Fibroblast of villous mesenchyme (primary cell): ENCODE measurements around the gene DTNB. TPM values are rescaled to one million over a fixed set of nuclear protein-coding genes. Genes with fewer than 3 reads are reported as not detected.
"Not testable (repeated sequence)": the region's sequence is repeated elsewhere in the genome, so short reads cannot be mapped to it uniquely, and the experiment has no call there.

Source experiments
- DNase-seq: peaks from one replicate; pipeline ENCODE4 v3.0.0-alpha.2; 2010; ENCODE audit warnings: low read depth
- H3K4me3 ChIP-seq: 2 replicates; pipeline ENCODE4 v1.5.1; 2011; ENCODE audit warnings: low read depth, mild to moderate bottlenecking, low read length
- total RNA-seq: library from RNA; depleted of rRNA; stranded (reverse); fragments of >200 nt; gene quantifications from 2 replicates; pipeline ENCODE4 v1.2.3, GENCODE V29; 2012
- TF ChIP-seq, protein P1 (sequence below): IDR thresholded peaks from 2 replicates; pipeline ENCODE4 v1.5.1; 2012; ENCODE audit warnings: low read depth, mild to moderate bottlenecking, low read length; ENCODE audit not compliant: insufficient read depth

The DTNB gene
- total RNA-seq, 1 donor: 5.2 TPM

DNA sequence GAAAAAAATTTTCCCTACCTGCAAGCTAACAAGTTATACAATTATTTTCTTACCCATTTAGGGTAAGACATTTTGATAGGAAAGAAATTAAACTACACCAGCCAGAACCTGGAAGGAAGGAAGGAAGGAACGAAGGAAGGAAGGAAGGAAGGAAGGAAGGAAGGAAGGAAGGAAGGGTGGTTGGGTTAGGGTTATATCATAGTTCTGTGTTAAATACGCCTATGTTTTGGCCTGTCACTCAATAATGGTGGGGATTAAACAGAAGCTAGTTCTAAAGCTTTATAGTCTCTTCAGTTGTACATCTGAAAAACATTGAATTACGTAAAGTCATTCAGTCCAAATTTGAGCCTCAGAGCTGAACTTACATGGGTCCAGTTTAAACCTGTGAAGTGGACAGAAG lies 256.7 kb downstream of the DTNB start:
- no peak overlapping the region for H3K4me3 ChIP-seq
- TF ChIP-seq, protein P1, sequence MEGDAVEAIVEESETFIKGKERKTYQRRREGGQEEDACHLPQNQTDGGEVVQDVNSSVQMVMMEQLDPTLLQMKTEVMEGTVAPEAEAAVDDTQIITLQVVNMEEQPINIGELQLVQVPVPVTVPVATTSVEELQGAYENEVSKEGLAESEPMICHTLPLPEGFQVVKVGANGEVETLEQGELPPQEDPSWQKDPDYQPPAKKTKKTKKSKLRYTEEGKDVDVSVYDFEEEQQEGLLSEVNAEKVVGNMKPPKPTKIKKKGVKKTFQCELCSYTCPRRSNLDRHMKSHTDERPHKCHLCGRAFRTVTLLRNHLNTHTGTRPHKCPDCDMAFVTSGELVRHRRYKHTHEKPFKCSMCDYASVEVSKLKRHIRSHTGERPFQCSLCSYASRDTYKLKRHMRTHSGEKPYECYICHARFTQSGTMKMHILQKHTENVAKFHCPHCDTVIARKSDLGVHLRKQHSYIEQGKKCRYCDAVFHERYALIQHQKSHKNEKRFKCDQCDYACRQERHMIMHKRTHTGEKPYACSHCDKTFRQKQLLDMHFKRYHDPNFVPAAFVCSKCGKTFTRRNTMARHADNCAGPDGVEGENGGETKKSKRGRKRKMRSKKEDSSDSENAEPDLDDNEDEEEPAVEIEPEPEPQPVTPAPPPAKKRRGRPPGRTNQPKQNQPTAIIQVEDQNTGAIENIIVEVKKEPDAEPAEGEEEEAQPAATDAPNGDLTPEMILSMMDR: no peak
- DNase-seq: no peak

DNA sequence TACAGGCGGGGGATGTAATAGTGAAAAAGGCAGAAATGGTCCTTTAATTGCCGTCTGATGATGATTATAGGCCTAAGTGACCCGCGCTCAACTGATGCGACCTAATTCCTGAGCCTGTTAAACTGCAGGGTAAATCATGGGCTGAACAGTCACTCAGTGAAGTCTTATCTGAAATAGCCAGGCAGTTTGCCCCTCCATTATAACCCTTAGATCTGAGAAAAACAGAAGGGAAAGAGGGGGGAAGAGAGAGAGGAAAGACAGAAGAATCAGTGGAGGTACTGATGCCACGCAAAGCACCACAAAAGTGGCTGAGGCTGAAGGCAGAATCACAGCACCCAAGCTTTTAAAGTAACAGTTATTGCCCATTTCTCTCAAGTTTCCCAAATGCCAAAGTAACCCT lies 258.6 kb downstream of the DTNB start:
- DNase-seq: no peak
- TF ChIP-seq, protein P1: no peak
- no peak overlapping the region for H3K4me3 ChIP-seq

GRCh38 chr2:25413409-25413808 lies 260.0 kb downstream of the DTNB start:
- DNase-seq, H3K4me3 ChIP-seq: not testable (repeated sequence)

- no peak overlapping the region for H3K4me3 ChIP-seq
- TF ChIP-seq, protein P1: no peak
- DNase-seq: no peak
These were observed 261.6 kb downstream of the DTNB start for GRCh38 chr2:25411753-25412152.

- no peak for DNase-seq
- TF ChIP-seq, protein P1: no peak
These were observed 262.1 kb downstream of the DTNB start for GRCh38 chr2:25411281-25411680.

DNA sequence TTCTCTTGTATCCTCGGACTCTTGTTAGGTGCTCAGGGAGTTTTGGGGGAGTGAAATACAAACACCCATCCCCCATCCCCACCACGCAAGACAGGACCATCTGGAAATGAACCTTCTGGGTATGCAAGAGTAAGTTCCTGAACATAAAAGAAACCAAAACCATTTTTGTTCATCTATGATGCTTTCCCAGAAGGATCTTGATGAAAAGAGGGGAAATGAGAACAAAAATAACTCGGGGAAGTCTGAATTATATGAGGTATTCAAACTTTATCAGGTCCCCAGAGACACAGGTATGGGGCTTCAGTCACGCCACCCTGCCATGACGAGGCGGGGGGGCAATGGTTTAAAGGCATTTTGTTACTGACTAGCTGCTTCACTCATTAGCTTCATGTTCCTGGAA lies 263.0 kb downstream of the DTNB start:
- H3K4me3 ChIP-seq: no peak overlapping the region
- DNase-seq: no peak
- TF ChIP-seq, protein P1: no peak

More at GRCh38 chr2:25411281-25411680, 262.1 kb downstream of the DTNB start:
- H3K4me3 ChIP-seq: no peak overlapping the region

DNA sequence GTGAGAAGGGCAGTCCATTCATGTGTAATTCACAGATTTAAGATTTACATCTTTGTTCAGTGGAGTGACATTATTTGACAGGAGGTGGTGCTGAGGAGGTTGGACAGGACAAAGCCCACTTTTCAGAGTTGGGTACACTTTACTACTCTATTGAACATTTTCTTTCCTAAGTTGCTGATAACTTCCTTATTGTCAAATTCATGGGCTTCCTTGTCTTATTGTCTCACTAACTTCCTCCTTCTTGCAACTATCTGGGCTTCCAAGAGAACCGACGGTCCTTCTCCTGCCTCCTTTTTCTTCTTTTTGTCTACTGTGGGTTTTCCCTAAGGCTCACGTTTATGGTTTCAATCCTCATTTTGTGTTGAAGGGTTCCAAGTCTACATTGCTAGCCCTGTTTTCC lies 263.9 kb downstream of the DTNB start:
- TF ChIP-seq, protein P1: no peak
- no peak overlapping the region for H3K4me3 ChIP-seq
- no peak for DNase-seq
